BE2C (cell line): ENCODE measurements around the gene KRR1.
"Not testable (repeated sequence)": the region's sequence is repeated elsewhere in the genome, so short reads cannot be mapped to it uniquely, and the experiment has no call there.

Experiments used
- DNase-seq: peaks from one replicate; pipeline ENCODE4 v3.0.0-alpha.2; 2020
- H3K27me3 ChIP-seq: fragments of 250-450 bp; sonication (Bioruptor Pico); 2 replicates; pipeline ENCODE4 v1.5.1; 2020; ENCODE audit warnings: mild to moderate bottlenecking
- H3K36me3 ChIP-seq: fragments of 250-450 bp; sonication (Bioruptor Pico); 2 replicates; pipeline ENCODE4 v1.5.1; 2020; ENCODE audit warnings: mild to moderate bottlenecking
- H3K4me1 ChIP-seq: fragments of 250-450 bp; sonication (Bioruptor Pico); 2 replicates; pipeline ENCODE4 v1.5.1; 2020
- H3K4me3 ChIP-seq: 2 replicates; pipeline ENCODE4 v1.5.1; 2011; ENCODE audit warnings: low read depth, low read length
- H3K9me3 ChIP-seq: fragments of 250-450 bp; sonication (Bioruptor Pico); 2 replicates; pipeline ENCODE4 v1.5.1; 2020
- CTCF ChIP-seq: IDR thresholded peaks from 2 replicates; pipeline ENCODE4 v1.5.1; 2012; ENCODE audit warnings: mild to moderate bottlenecking, low read depth, low read length

Gene KRR1

DNA sequence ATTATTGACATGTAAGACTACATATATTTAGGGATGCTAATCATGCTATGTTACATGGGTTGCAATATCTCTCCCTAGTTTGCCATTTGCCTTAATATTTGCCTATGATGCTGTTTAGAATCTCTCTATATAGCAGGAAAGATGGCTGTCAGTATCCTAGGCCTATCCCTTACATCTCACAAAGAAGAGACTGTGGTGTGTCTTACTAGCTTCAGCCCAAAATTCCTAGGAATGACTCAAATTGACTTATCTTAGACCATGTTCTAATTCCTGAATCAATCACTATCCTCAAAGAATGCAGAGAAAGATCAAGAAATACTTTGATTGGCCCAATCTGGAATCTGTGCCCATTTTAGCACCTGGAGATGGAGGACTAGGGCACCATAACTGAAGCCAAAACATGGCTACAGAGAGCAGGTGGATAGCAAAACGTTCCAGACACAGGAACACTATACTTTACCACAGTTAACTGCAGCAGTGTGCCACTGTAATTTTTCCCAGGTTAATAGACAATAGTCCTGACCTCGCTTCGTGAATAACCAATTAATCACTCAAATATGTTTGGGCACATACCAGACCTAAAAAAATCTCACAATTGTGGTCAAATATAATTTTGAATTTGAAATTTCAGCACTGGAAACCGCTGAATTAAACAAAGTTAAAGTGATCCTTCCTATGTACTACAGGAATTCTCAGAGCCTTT is 63.6 kb downstream of the KRR1 start:
- no peaks in the 10 kb centered on the region for H3K9me3 ChIP-seq
- H3K4me3 ChIP-seq, result no peak overlapping the region
- H3K36me3 ChIP-seq, result no peaks in the 10 kb centered on the region
- H3K4me1 ChIP-seq, result no peaks in the 10 kb centered on the region
- DNase-seq, result no peak
- H3K27me3 ChIP-seq, result no peaks in the 10 kb centered on the region; the same call in 1 of the 2 replicates
- TF ChIP-seq CTCF, result no peak

GRCh38 chr12:75446857-75447256 is 64.6 kb downstream of the KRR1 start:
- H3K27me3 ChIP-seq, result no peaks in the 10 kb centered on the region; the same call in 1 of the 2 replicates
- no peaks in the 10 kb centered on the region for H3K9me3 ChIP-seq
- H3K4me1 ChIP-seq, result no peaks in the 10 kb centered on the region
- H3K4me3 ChIP-seq, result no peak overlapping the region
- DNase-seq, result no peak
- no peaks in the 10 kb centered on the region for H3K36me3 ChIP-seq
- TF ChIP-seq CTCF, result no peak

DNA sequence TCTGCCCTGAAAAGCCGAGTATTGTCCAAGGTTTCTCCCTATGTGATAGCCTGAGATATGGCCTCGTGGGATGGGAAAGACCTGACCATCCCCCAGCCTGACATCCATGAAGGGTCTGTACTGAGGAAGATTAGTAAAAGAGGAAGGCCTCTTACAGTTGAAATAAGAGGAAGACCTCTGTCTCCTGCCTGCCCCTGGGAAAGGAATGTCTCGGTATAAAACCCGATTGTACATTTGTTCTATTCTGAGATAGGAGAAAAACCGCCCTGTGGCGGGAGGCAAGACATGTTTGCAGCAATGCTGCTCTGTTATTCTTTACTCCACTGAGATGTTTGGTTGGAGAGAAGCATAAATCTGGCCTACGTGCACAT is 66.3 kb downstream of the KRR1 start:
- H3K9me3 ChIP-seq, H3K4me3 ChIP-seq, H3K36me3 ChIP-seq, H3K4me1 ChIP-seq, H3K27me3 ChIP-seq, DNase-seq: not testable (repeated sequence)

GRCh38 chr12:75444429-75445136 is 66.8 kb downstream of the KRR1 start:
- H3K27me3 ChIP-seq, result no peaks in the 10 kb centered on the region; the same call in 1 of the 2 replicates
- no peaks in the 10 kb centered on the region for H3K36me3 ChIP-seq
- H3K9me3 ChIP-seq, result no peaks in the 10 kb centered on the region
- no peak for TF ChIP-seq CTCF
- no peak overlapping the region for H3K4me3 ChIP-seq
- no peak for DNase-seq
- no peaks in the 10 kb centered on the region for H3K4me1 ChIP-seq

- H3K27me3 ChIP-seq, result no peaks in the 10 kb centered on the region; the same call in 1 of the 2 replicates
- no peak for TF ChIP-seq CTCF
- H3K9me3 ChIP-seq, result no peaks in the 10 kb centered on the region
- H3K4me3 ChIP-seq, result no peak overlapping the region
- no peak for DNase-seq
- no peaks in the 10 kb centered on the region for H3K4me1 ChIP-seq
- no peaks in the 10 kb centered on the region for H3K36me3 ChIP-seq
Measured at GRCh38 chr12:75443709-75444108, 67.7 kb downstream of the KRR1 start.

GRCh38 chr12:75442454-75442853 is 69.0 kb downstream of the KRR1 start:
- H3K27me3 ChIP-seq, H3K9me3 ChIP-seq, H3K4me1 ChIP-seq, H3K36me3 ChIP-seq, DNase-seq, H3K4me3 ChIP-seq: not testable (repeated sequence)

GRCh38 chr12:75441687-75442449 is 69.5 kb downstream of the KRR1 start:
- DNase-seq, H3K4me1 ChIP-seq, H3K27me3 ChIP-seq, H3K9me3 ChIP-seq, H3K4me3 ChIP-seq, H3K36me3 ChIP-seq: not testable (repeated sequence)
